HepG2 (cell line): Measurements from ENCODE around the gene DNAJC30.

Experiments
- HMG20B ChIP-seq: conservative IDR thresholded peaks from 2 replicates; pipeline ENCODE4 v1.6.1; 2016; ENCODE audit warnings: missing genetic modification reagents, missing compliant biosample characterization
- MAFG ChIP-seq: sonication (generic); formaldehyde crosslinking; IDR thresholded peaks from 2 replicates; pipeline ENCODE4 v1.5.1; 2020; ENCODE audit warnings: mild to moderate bottlenecking, missing genetic modification reagents
- MEIS2 ChIP-seq: sonication (generic); formaldehyde crosslinking; IDR thresholded peaks from 2 replicates; pipeline ENCODE4 v1.9.0; 2021; ENCODE audit warnings: mild to moderate bottlenecking, missing genetic modification reagents
- SIN3A ChIP-seq: IDR thresholded peaks from 2 replicates; pipeline ENCODE4 v1.6.1; 2011; ENCODE audit warnings: low read depth, mild to moderate bottlenecking, control low read depth, low read length, borderline replicate concordance
- SMC3 ChIP-seq: IDR thresholded peaks from 2 replicates; pipeline ENCODE4 v1.6.1; 2011; ENCODE audit warnings: low read length, improper control_type of control experiment

DNA sequence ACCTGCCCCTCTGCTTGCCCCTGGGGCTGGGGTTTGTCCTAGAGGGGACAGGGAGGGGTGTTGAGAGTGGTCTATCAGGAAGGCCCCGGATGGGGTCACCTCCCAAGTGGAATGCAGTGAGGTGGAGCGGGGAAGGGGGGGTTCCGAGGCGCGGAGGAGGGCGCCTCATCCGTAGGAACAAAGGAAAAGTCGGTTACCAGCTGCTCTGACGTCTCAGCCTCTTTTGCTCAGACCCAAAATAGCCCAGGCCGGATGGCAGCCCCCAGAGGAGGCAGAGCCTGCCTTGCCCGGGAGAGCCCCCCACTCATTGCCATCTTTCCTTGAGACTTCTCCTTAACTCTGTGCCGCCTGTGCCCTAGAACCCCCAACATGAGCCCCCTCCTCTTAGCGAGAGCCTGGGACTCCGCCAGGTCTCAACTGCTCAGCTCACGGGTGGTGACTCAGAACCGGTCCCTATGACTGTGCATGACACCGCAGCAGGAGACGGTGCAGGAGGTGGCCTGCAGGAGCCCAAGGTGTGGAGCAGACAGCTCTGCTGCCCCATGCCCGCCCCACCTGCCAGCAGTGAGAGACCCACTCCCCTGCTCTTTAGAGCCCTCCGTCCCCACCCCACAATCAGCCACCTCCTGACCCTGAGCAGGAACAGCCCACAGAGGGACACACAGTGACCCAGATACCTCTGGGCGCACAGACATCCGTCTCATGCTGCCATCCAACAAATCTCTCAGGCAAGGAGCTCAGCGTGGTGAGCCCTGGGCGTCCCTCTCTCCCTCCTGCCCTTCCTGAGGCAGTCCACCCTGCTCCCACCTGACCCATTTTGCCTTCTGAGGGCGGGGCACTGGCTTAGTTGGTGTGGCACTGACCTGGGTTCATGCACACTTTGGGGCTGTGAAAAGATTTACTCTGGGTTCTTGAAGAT is 23.1 kb upstream of the DNAJC30 start:
- TF ChIP-seq MAFG (no peak), MEIS2 (CRISPR knock-in tag) (no peak), SMC3 (no peak), SIN3A (no peak), HMG20B (no peak)
